Keratinocyte (primary cell): ENCODE results near the gene MYL4. TPM values are rescaled to one million over a fixed set of nuclear protein-coding genes. Genes with fewer than 3 reads are reported as not detected.

Source experiments
- DNase-seq: peaks from one replicate; pipeline ENCODE4 v3.0.0-alpha.2; 2011; ENCODE audit warnings: low read depth, missing footprints, low spot score
- FAIRE-seq: peaks from 2 replicates; lab custom pipeline; 2011; peaks lifted over from hg19 to GRCh38; lab: Jason Lieb, UNC
- H2AFZ ChIP-seq: 2 replicates; pipeline ENCODE4 v1.6.0; 2012; ENCODE audit warnings: low read length, control low read depth, inconsistent platforms; ENCODE audit not compliant: control insufficient read depth
- H3K27ac ChIP-seq: 2 replicates; pipeline ENCODE4 v1.5.1; 2011; ENCODE audit warnings: low read length; ENCODE audit not compliant: control insufficient read depth, insufficient read depth
- H3K27me3 ChIP-seq: 3 replicates; pipeline ENCODE4 v1.6.0; 2011; ENCODE audit warnings: low read length; ENCODE audit not compliant: control insufficient read depth, insufficient read depth; ENCODE audit errors: extremely low read depth
- H3K36me3 ChIP-seq, 2 experiments: 2 replicates in 1 of 2; 3 replicates in 1 of 2; pipeline ENCODE4 v1.5.1; 2011; ENCODE audit warnings: low read length in 2 of 2, mild to moderate bottlenecking in 1 of 2; ENCODE audit not compliant: control insufficient read depth in 2 of 2, insufficient read depth in 2 of 2; ENCODE audit errors: extremely low read depth in 1 of 2
- H3K4me1 ChIP-seq: 3 replicates; pipeline ENCODE4 v1.5.1; 2011; ENCODE audit warnings: low read length; ENCODE audit not compliant: control insufficient read depth, insufficient read depth; ENCODE audit errors: extremely low read depth
- H3K4me2 ChIP-seq: 3 replicates; pipeline ENCODE4 v1.6.0; 2011; ENCODE audit warnings: low read depth, low read length; ENCODE audit not compliant: control insufficient read depth, insufficient read depth; ENCODE audit errors: extremely low read depth
- H3K4me3 ChIP-seq, 3 experiments: fragments of 200-600 bp in 1 of 3; sonication (generic) in 1 of 3; 2 replicates in 2 of 3; 3 replicates in 1 of 3; pipeline ENCODE4 v1.5.1; 2011 to 2016; ENCODE audit warnings: low read length in 3 of 3, mild to moderate bottlenecking in 3 of 3, control low read depth in 2 of 3, inconsistent platforms in 1 of 3, low read depth in 1 of 3, mixed read lengths in 1 of 3, mixed run types in 1 of 3, moderate library complexity in 1 of 3; ENCODE audit not compliant: control insufficient read depth in 2 of 3, insufficient read depth in 2 of 3; ENCODE audit errors: extremely low read depth in 1 of 3
- H3K79me2 ChIP-seq: 2 replicates; pipeline ENCODE4 v1.6.0; 2012; ENCODE audit warnings: low read length; ENCODE audit not compliant: control insufficient read depth, insufficient read depth
- H3K9ac ChIP-seq: 3 replicates; pipeline ENCODE4 v1.6.0; 2011; ENCODE audit warnings: low read length; ENCODE audit not compliant: control insufficient read depth, insufficient read depth; ENCODE audit errors: extremely low read depth
- H3K9me1 ChIP-seq: 3 replicates; pipeline ENCODE4 v1.6.0; 2011; ENCODE audit warnings: low read length; ENCODE audit not compliant: control insufficient read depth, insufficient read depth; ENCODE audit errors: extremely low read depth
- H3K9me3 ChIP-seq: 2 replicates; pipeline ENCODE4 v1.5.1; 2012; ENCODE audit warnings: low read depth, low read length; ENCODE audit not compliant: control insufficient read depth
- H4K20me1 ChIP-seq: 3 replicates; pipeline ENCODE4 v1.6.0; 2011; ENCODE audit warnings: low read length; ENCODE audit not compliant: control insufficient read depth, insufficient read depth; ENCODE audit errors: extremely low read depth
- CTCF ChIP-seq, 3 experiments: IDR thresholded peaks in 1 of 3; conservative IDR thresholded peaks in 1 of 3; optimal IDR thresholded peaks in 1 of 3; 2 replicates in 2 of 3; 3 replicates in 1 of 3; pipeline versions ENCODE3 to v1.5.1; 2011; ENCODE audit warnings: low read length in 3 of 3, mild to moderate bottlenecking in 3 of 3, moderate library complexity in 2 of 3, control low read depth in 1 of 3, inconsistent platforms in 1 of 3; ENCODE audit not compliant: insufficient read depth in 2 of 3; ENCODE audit errors: extremely low read depth in 1 of 3
- EZH2 ChIP-seq: IDR thresholded peaks from one replicate; pipeline ENCODE4 v1.6.1; 2012; ENCODE audit warnings: inconsistent platforms, mild to moderate bottlenecking, low read length, moderate library complexity
- dilution Hi-C: fragments of 300-500 bp; cut with MboI; formaldehyde crosslinking; loops from one replicate; pipeline ENCODE4 v1.7.0; 2020; ENCODE audit warnings: low sequenced_read_pairs; ENCODE audit not compliant: extremely low pct_ligation_motif_present
- polyA plus RNA-seq, 5 experiments: library from polyadenylated mRNA; depleted of rRNA in 3 of 5; stranded (reverse) in 3 of 5; stranded (forward) in 1 of 5; unstranded in 1 of 5; fragments of >200 nt; gene quantifications; 1 replicate in 1 of 5; 2 replicates in 3 of 5; 3 replicates in 1 of 5; pipeline versions ENCODE4 v1.2.1 to v1.2.3, GENCODE V29; 2011 to 2012; ENCODE audit warnings: missing spikeins in 2 of 5, low read depth in 1 of 5, low replicate concordance in 1 of 5

Gene MYL4
- polyA plus RNA-seq, 1 donor (not counting 4 experiments of a cell fraction or from before 2014, with no cell fraction given): not detected

GRCh38 chr17:47188876-47189731 is 20.0 kb upstream of the MYL4 start, which contains the start of gene CDC27:
Gene CDC27 (minus strand): TSS chr17:47189295. CDS start chr17:47189172, 123 bp downstream.
- Histone ChIP-seq H3K9me1 (no peaks in the 10 kb centered on the region), H3K4me1 (peaks cover 4% of the 10 kb centered on the region), H2AFZ (peak within 1 kb of the TSS; percentile 97), H3K36me3 (peaks cover 0 to 1% of the 10 kb centered on the region in 2 experiments), H3K79me2 (peaks cover 45% of the 10 kb centered on the region), H3K4me2 (peak within 1 kb of the TSS; percentile 100), H3K4me3 (peak within 1 kb of the TSS; percentile 84 to 98 (median 97)), H3K9ac (peak within 1 kb of the TSS; percentile 100), H3K9me3 (no peaks in the 10 kb centered on the region), H3K27me3 (no peaks in the 10 kb centered on the region), H4K20me1 (no peaks in the 10 kb centered on the region), H3K27ac (peak within 1 kb of the TSS; percentile 99)
- FAIRE-seq (peak; percentile 96), DNase-seq (peak; percentile 81)
- TF ChIP-seq CTCF (optimal IDR thresholded peaks at IDR 0.05 in 1 of 3, IDR thresholded peaks at IDR 0.05 in 1 of 3, conservative IDR thresholded peaks at IDR 0.05 in 1 of 3; ENCODE audit: extremely low read depth in 1 of 3, insufficient read depth in 2 of 3, low read length in 3 of 3): no peak
- no peak for TF ChIP-seq EZH2
- dilution Hi-C loops: no loop called here

DNA sequence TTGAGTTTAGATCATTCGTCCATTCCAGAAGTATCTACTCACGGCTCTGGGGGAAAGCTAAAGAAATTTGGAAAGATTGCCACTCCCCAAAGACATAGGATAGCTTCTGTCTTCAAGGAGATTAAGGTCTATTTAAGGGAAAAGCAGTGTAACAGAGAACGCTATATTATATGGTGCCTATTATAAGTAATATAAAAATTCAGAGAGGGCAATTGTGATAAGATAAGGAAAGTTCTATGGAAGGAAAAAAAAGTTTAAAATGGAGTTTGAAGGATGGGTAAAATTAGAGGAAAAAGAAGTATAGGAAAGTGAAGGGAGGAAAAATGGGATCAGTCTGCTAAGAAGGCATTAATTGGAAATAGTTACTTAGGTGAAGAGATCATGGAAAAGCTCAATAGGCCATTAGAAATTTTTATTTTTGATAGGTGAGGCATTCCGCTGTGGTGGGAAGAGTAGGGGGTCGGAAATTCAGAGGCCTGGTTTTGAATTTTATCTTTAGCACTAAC is 19.4 kb upstream of the MYL4 start:
- Histone ChIP-seq H3K27me3 (no peaks in the 10 kb centered on the region), H3K4me3 (peak overlapping the region; percentile 77 to 92 (median 84)), H3K9me3 (no peaks in the 10 kb centered on the region), H4K20me1 (no peaks in the 10 kb centered on the region), H3K4me2 (peak overlapping the region; percentile 96), H3K27ac (peak overlapping the region; percentile 99), H2AFZ (peak overlapping the region; percentile 97), H3K4me1 (peaks cover 4% of the 10 kb centered on the region), H3K9me1 (no peaks in the 10 kb centered on the region), H3K9ac (peak overlapping the region; percentile 100), H3K36me3 (no peaks in the 10 kb centered on the region), H3K79me2 (peaks cover 39% of the 10 kb centered on the region)
- FAIRE-seq: no peak
- no peak for TF ChIP-seq CTCF (optimal IDR thresholded peaks at IDR 0.05 in 1 of 3, IDR thresholded peaks at IDR 0.05 in 1 of 3, conservative IDR thresholded peaks at IDR 0.05 in 1 of 3; ENCODE audit: extremely low read depth in 1 of 3, insufficient read depth in 2 of 3, low read length in 3 of 3)
- TF ChIP-seq EZH2: no peak
- dilution Hi-C loops: no loop called here
- DNase-seq: no peak
